ENCODE results near the gene TADA3.
"Not testable (repeated sequence)": the region's sequence is repeated elsewhere in the genome, so short reads cannot be mapped to it uniquely, and the experiment has no call there.

The TADA3 gene

GRCh38 chr3:9783954-9784353 lies 8.3 kb downstream of the TADA3 start:
- no peak for DNase-seq (ENCODE audit: low read depth)

- DNase-seq (ENCODE audit: low read depth), result no peak
Measured at GRCh38 chr3:9782770-9783169, 9.5 kb downstream of the TADA3 start.

- no peak for DNase-seq (ENCODE audit: low read depth)
Measured at GRCh38 chr3:9781978-9782603, 10.2 kb downstream of the TADA3 start.

GRCh38 chr3:9781551-9781950 lies 10.7 kb downstream of the TADA3 start:
- DNase-seq (ENCODE audit: low read depth), result no peak

- DNase-seq (ENCODE audit: low read depth), result no peak
Measured at GRCh38 chr3:9780910-9781309, 11.4 kb downstream of the TADA3 start.

GRCh38 chr3:9780458-9780812 lies 11.8 kb downstream of the TADA3 start:
- no peak for DNase-seq (ENCODE audit: low read depth)

- DNase-seq (ENCODE audit: low read depth), result no peak
Measured at GRCh38 chr3:9779721-9780457, 12.4 kb downstream of the TADA3 start.

GRCh38 chr3:9779075-9779593 lies 13.1 kb downstream of the TADA3 start:
- no peak for DNase-seq (ENCODE audit: low read depth)

GRCh38 chr3:9778143-9779074 lies 13.9 kb downstream of the TADA3 start:
- peak; percentile 60 for DNase-seq (ENCODE audit: low read depth)

- no peak for DNase-seq (ENCODE audit: low read depth)
Measured at GRCh38 chr3:9777694-9778021, 14.6 kb downstream of the TADA3 start.

- no peak for DNase-seq (ENCODE audit: low read depth)
Measured at GRCh38 chr3:9776896-9777693, 15.2 kb downstream of the TADA3 start.

- DNase-seq (ENCODE audit: low read depth), result not testable (repeated sequence)
Measured at GRCh38 chr3:9771007-9771406, 21.3 kb downstream of the TADA3 start.

- DNase-seq (ENCODE audit: low read depth), result no peak
Measured at GRCh38 chr3:9770276-9770812, 21.9 kb downstream of the TADA3 start.

GRCh38 chr3:9769426-9770275 lies 22.6 kb downstream of the TADA3 start, which contains the start of gene CAMK1:
CAMK1 (minus strand) TSS chr3:9769947; CDS start chr3:9767749, 2,198 bp downstream.
- peak; percentile 61 for DNase-seq (ENCODE audit: low read depth)

GRCh38 chr3:9769012-9769411 lies 23.3 kb downstream of the TADA3 start:
- DNase-seq (ENCODE audit: low read depth), result no peak

GRCh38 chr3:9768141-9768775 lies 24.0 kb downstream of the TADA3 start:
- DNase-seq (ENCODE audit: low read depth), result no peak

GRCh38 chr3:9767418-9767817 lies 24.9 kb downstream of the TADA3 start:
- DNase-seq (ENCODE audit: low read depth), result no peak

GRCh38 chr3:9765865-9766264 lies 26.4 kb downstream of the TADA3 start:
- no peak for DNase-seq (ENCODE audit: low read depth)

- no peak for DNase-seq (ENCODE audit: low read depth)
Measured at GRCh38 chr3:9762871-9763270, 29.4 kb downstream of the TADA3 start.

- DNase-seq (ENCODE audit: low read depth), result no peak
Measured at GRCh38 chr3:9761919-9762318, 30.4 kb downstream of the TADA3 start.
